HepG2 (cell line): ENCODE measurements around the gene TAOK3. TPM values are rescaled to one million over a fixed set of nuclear protein-coding genes. Genes with fewer than 3 reads are reported as not detected.

Experiments used
- CHD2 ChIP-seq: IDR thresholded peaks from 2 replicates; pipeline ENCODE4 v1.6.1; 2011; ENCODE audit warnings: low read depth, low read length, improper control_type of control experiment
- DR1 ChIP-seq: sonication (generic); formaldehyde crosslinking; IDR thresholded peaks from 2 replicates; pipeline ENCODE4 v1.8.0; 2021; ENCODE audit warnings: mild to moderate bottlenecking, missing genetic modification reagents, inconsistent platforms
- FIP1L1 ChIP-seq: fragments of 200-400 bp; formaldehyde crosslinking; IDR thresholded peaks from 2 replicates; pipeline ENCODE4 v1.6.1; 2018; ENCODE audit warnings: low read depth, mild to moderate bottlenecking, low read length, moderate library complexity, borderline replicate concordance; ENCODE audit not compliant: insufficient read depth
- GLI4 ChIP-seq: sonication (generic); formaldehyde crosslinking; IDR thresholded peaks from 2 replicates; pipeline ENCODE4 v1.5.1; 2020; ENCODE audit warnings: missing genetic modification reagents, mild to moderate bottlenecking, moderate library complexity, borderline replicate concordance
- KMT2B ChIP-seq: IDR thresholded peaks from 2 replicates; pipeline ENCODE4 v1.6.1; 2016; ENCODE audit warnings: missing genetic modification reagents, missing compliant biosample characterization
- MIXL1 ChIP-seq: IDR thresholded peaks from 2 replicates; pipeline ENCODE4 v1.6.1; 2016
- NAIF1 ChIP-seq: sonication (generic); formaldehyde crosslinking; IDR thresholded peaks from 2 replicates; pipeline ENCODE4 v1.5.0; 2020; ENCODE audit warnings: mild to moderate bottlenecking, missing genetic modification reagents, borderline replicate concordance
- SIN3A ChIP-seq: IDR thresholded peaks from 2 replicates; pipeline ENCODE4 v1.6.1; 2011; ENCODE audit warnings: low read depth, mild to moderate bottlenecking, control low read depth, low read length, borderline replicate concordance
- SRY ChIP-seq: sonication (generic); formaldehyde crosslinking; IDR thresholded peaks from 2 replicates; pipeline ENCODE4 v1.8.0; 2022; ENCODE audit warnings: mild to moderate bottlenecking, missing genetic modification reagents
- ZC3H4 ChIP-seq: sonication (generic); formaldehyde crosslinking; IDR thresholded peaks from 2 replicates; pipeline ENCODE4 v1.4.0; 2020; ENCODE audit warnings: missing genetic modification reagents, borderline replicate concordance
- ZNF124 ChIP-seq: sonication (generic); formaldehyde crosslinking; IDR thresholded peaks from 2 replicates; pipeline ENCODE4 v1.4.0; 2020; ENCODE audit warnings: missing genetic modification reagents
- ZNF281 ChIP-seq: sonication (generic); formaldehyde crosslinking; IDR thresholded peaks from 2 replicates; pipeline ENCODE4 v1.4.0; 2020; ENCODE audit warnings: missing genetic modification reagents, borderline replicate concordance
- ZNF296 ChIP-seq: sonication (generic); formaldehyde crosslinking; conservative IDR thresholded peaks from 2 replicates; pipeline ENCODE4 v1.5.0; 2020; ENCODE audit warnings: mild to moderate bottlenecking, missing genetic modification reagents
- ZNF367 ChIP-seq: sonication (generic); formaldehyde crosslinking; IDR thresholded peaks from 2 replicates; pipeline ENCODE4 v1.4.0; 2020; ENCODE audit warnings: missing genetic modification reagents, borderline replicate concordance
- ZNF546 ChIP-seq: sonication (generic); formaldehyde crosslinking; conservative IDR thresholded peaks from 2 replicates; pipeline ENCODE4 v1.8.1; 2023; ENCODE audit warnings: mild to moderate bottlenecking, missing genetic modification reagents
- polyA plus RNA-seq, 8 experiments: library from polyadenylated mRNA; depleted of rRNA in 3 of 8; stranded (reverse) in 7 of 8; unstranded in 1 of 8; fragments of >200 nt; fragmentation: Illumina TruSeq in 4 of 8; extraction: Trizol in 4 of 8; gene quantifications; 2 replicates each; pipeline versions ENCODE4 v1.2.1 to v1.2.3, GENCODE V29; 2011 to 2016; ENCODE audit warnings: low read depth in 4 of 8, missing spikeins in 1 of 8, mixed read lengths in 1 of 8; ENCODE audit not compliant: insufficient read depth in 1 of 8
- total RNA-seq, 5 experiments: library from RNA; depleted of rRNA; stranded (reverse); fragments of >200 nt; fragmentation: Illumina TruSeq; extraction: Trizol; gene quantifications; 2 replicates each; pipeline ENCODE4 v1.2.3, GENCODE V29; 2016; ENCODE audit warnings: low read depth in 1 of 5
- TF ChIP-seq, protein P1 (sequence below): sonication (generic); formaldehyde crosslinking; IDR thresholded peaks from 2 replicates; pipeline ENCODE4 v1.5.0; 2020; ENCODE audit warnings: missing genetic modification reagents
- TF ChIP-seq, protein P2 (sequence below): sonication (generic); formaldehyde crosslinking; IDR thresholded peaks from 2 replicates; pipeline ENCODE4 v1.8.0; 2022; ENCODE audit warnings: missing genetic modification reagents, low read depth, mild to moderate bottlenecking, borderline replicate concordance
- TF ChIP-seq, protein P3 (sequence below): IDR thresholded peaks from 2 replicates; pipeline ENCODE4 v1.6.1; 2016; ENCODE audit warnings: missing biosample characterization, missing genetic modification reagents, low read depth

TAOK3 gene
- total and polyA plus RNA-seq, 2 of the 13 experiments (the other 11 are each of a cell fraction or from before 2014, with no cell fraction given), result 10.4 to 12.3 TPM

DNA sequence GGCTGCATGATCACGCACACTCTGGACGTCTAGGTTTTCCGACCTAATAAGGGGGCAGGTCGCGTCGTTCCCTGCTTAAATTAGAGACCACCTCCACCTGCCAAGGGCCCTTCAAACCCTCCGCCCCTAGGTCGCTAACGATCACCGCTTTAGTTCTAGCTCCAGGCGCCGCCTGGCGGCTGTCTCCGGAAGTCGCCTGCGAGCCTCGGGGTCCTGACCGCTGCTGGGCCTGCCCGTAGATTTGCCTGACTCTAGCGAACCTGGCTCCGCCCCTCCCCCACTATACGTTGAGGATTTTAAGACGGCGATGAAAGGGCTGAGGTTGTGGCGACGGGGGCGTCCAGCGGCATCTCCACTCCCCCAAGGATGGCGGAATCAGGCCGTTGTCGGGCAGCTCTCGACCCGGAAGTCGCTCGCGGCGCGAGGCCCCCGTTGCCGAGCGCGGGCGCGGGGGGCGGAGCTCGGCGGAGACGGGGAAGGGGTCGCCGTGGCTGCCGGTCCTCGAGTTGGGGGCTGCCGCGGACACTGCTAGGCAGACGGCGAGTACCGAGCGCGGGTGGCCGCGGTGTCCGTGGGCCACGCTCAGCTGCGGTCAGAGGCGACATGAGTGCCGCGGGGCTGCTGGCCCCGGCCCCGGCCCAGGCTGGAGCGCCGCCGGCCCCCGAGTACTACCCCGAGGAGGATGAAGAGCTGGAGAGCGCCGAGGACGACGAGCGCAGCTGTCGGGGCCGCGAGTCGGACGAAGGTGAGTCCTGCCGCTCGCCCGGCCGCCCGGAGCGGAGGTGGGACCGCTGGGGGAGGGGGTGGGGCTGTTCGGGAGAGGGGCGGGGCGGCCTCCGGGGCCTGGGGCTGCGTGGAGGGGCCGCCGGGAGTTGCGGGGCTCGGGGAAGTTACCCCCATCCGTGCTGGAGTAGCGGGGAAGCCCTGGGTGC, 3.6 kb upstream of the TAOK3 start, which contains the start of gene SUDS3 (continued):
- TF ChIP-seq GLI4 (no peak; the same call in 1 of the 2 replicates), ZNF546 (peak; percentile 87), MIXL1 (CRISPR knock-in tag) (peak; percentile 76), ZNF367 (no peak), KMT2B (peak; percentile 97), ZNF281 (CRISPR knock-in tag) (peak; percentile 86; the same call in 1 of the 2 replicates), NAIF1 (CRISPR knock-in tag) (no peak), SRY (CRISPR knock-in tag) (peak; percentile 65; the same call in 1 of the 2 replicates), FIP1L1 (peak; percentile 88; the same call in 1 of the 2 replicates), SIN3A (peak; percentile 89; the same call in 1 of the 2 replicates), ZNF124 (CRISPR knock-in tag) (peak; percentile 46; the same call in 1 of the 2 replicates), ZNF296 (CRISPR knock-in tag) (no peak), ZC3H4 (CRISPR knock-in tag) (no peak), CHD2 (peak; percentile 61; the same call in 1 of the 2 replicates), DR1 (CRISPR knock-in tag) (no peak)
- TF ChIP-seq, protein P1, sequence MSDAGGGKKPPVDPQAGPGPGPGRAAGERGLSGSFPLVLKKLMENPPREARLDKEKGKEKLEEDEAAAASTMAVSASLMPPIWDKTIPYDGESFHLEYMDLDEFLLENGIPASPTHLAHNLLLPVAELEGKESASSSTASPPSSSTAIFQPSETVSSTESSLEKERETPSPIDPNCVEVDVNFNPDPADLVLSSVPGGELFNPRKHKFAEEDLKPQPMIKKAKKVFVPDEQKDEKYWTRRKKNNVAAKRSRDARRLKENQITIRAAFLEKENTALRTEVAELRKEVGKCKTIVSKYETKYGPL (CRISPR knock-in tag), result no peak
- TF ChIP-seq, protein P2, sequence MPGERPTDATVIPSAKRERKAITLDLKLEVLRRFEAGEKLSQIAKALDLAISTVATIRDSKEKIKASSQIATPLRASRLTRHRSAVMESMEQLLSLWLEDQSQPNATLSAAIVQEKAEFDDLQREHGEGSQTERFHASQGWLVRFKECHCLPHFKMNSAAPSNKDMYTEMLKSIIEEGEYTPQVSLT, result no peak
- TF ChIP-seq, protein P3, sequence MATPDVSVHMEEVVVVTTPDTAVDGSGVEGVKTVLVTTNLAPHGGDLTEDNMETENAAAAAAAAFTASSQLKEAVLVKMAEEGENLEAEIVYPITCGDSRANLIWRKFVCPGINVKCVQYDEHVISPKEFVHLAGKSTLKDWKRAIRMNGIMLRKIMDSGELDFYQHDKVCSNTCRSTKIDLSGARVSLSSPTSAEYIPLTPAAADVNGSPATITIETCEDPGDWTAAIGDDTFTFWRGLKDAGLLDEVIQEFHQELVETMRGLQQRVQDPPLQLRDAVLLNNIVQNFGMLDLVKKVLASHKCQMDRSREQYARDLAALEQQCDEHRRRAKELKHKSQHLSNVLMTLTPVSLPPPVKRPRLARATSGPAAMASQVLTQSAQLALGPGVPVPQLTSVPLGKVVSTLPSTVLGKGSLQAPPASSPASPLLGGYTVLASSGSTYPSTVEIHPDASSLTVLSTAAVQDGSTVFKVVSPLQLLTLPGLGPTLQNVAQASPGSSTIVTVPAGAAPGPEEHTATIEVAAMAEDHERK (CRISPR knock-in tag), result no peak
